Activated T-helper 1 cell treated with anti-CD3 and anti-CD28 coated beads, Interleukin-12 subunit alpha, Interleukin-12 subunit beta, Interleukin-2, Interleukin-4 antibody, amounts not matched to agents 30 ng/mL and 10 ng/mL and 1 ng/mL, durations not matched to agents 14 hours and 24 hours and 36 hours (primary cell): ENCODE data around the gene C17orf114.

Experiments used
- DNase-seq: peaks from one replicate; pipeline ENCODE4 v3.0.0; 2021; ENCODE audit warnings: low spot score
- H3K27ac Mint-ChIP-seq: one replicate; pipeline ENCODE4 v1.8.0; 2021; ENCODE audit warnings: mild to moderate bottlenecking, mixed read lengths
- H3K27me3 Mint-ChIP-seq: one replicate; pipeline ENCODE4 v1.8.0; 2022; ENCODE audit warnings: mild to moderate bottlenecking, moderate library complexity, mixed read lengths; ENCODE audit not compliant: insufficient read depth
- H3K36me3 Mint-ChIP-seq: one replicate; pipeline ENCODE4 v1.8.0; 2021; ENCODE audit warnings: low read depth, mixed read lengths
- H3K4me1 Mint-ChIP-seq: one replicate; pipeline ENCODE4 v1.8.0; 2021; ENCODE audit warnings: low read depth, mixed read lengths
- H3K4me3 Mint-ChIP-seq: one replicate; pipeline ENCODE4 v1.8.0; 2021; ENCODE audit warnings: mild to moderate bottlenecking, moderate library complexity, mixed read lengths
- H3K9me3 Mint-ChIP-seq: one replicate; pipeline ENCODE4 v1.8.0; 2021; ENCODE audit warnings: mixed read lengths
- intact Hi-C: fragments of 100-400 bp; cut with micrococcal nuclease; formaldehyde crosslinking; loops from one replicate; pipeline ENCODE4 v1.15.1; 2024

The C17orf114 gene

DNA sequence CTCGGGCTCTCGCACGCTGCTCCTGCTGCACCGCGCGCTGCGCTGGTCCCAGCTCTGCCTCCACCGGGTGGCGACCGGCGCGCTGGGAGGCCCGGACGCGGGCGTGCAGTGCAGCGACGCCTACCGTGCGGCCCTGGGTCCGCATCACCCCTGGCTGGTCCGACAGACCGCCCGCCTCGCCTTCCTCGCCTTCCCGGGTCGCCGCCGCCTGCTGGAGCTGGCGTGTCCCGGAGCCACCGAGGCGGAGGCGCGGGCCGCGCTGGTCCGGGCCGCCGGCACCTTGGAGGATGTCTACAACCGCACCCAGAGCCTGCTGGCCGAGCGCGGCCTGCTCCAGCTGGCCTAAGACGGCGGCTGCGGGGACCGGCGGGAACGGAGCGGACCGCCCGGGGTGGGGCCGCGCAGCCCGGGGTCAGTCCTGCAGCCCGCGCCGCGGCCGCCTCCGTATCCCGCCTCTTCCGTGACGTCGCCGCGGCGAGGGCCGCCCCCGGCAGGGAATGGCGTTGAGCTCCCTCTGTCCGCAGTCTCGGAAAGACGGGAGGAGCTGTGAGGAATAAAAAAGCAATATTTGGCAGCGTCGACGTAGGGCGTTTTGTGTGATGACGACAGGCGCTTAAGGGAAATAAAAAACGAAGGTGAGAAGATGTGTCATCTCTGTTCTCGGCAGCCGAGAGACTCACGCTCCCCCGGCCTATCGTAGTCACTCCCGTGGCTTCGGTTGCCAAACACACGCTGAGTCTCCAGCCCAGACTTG is 12.0 kb downstream of the C17orf114 start:
- intact Hi-C loops, result loop anchor here (1.0 to 5.0 kb wide), 8 partner anchors 16 to 159 kb away; partner anchors contain the start of genes ALOX15, ARRB2, C17orf107 and MED11
- Mint-ChIP-seq H3K9me3 (no peaks in the 10 kb centered on the region), H3K36me3 (peaks cover 4% of the 10 kb centered on the region), H3K4me1 (peaks cover 36% of the 10 kb centered on the region), H3K27me3 (peaks cover 45% of the 10 kb centered on the region), H3K4me3 (peak overlapping the region; percentile 85), H3K27ac (peak overlapping the region; percentile 96)
- DNase-seq, result peak; percentile 82

DNA sequence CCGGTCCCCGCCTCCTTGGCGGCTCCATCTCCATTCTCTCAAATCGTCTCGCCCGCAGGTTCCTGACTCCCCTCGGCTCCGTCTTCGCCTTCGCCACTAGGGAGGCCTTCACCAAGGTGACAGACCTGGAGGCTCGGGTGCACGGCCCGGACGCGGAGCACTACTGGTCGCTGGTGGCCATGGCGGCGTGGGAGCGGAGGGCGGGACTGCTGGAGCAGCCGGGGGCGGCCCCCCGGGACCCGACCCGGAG is 12.5 kb downstream of the C17orf114 start:
- Mint-ChIP-seq H3K27ac (peak overlapping the region; percentile 34), H3K4me1 (peaks cover 36% of the 10 kb centered on the region)

DNA sequence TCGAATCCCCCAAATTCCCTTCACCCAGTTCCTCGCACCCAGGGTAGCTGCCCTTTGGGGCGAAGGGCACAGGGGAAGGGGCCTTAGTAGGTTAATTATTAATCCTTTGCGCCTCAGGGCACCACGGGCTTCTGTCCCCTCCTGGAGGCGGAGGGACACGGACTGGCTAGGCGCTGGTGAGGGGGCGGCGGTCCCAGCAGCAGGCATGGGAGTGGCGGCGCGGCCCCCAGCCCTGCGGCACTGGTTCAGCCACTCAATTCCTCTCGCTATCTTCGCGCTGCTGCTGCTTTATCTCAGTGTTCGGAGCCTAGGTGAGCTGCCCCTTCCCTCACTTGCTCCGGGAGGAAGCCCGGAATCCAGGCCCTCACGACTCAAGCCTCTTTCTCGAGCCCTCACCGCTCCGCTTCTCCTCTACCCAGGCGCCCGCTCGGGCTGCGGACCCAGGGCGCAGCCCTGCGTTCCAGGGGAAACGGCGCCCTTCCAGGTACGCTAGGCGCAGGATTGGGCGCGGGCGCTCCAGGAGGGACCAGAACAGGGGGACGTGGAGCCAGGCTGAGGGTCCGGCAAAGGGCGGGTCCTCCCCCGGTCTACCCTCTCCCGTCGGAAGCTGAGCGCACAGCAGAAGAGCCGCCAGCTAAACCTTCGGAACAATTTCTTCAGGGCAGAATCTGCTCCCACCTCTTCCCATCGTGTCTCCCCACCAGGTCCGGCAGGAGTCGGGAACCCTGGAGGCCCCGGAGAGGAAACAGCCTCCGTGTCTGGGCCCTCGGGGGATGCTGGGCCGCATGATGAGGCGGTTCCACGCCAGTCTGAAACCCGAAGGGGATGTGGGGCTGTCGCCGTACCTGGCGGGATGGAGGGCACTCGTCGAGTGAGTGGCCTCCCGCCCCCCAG is 13.1 kb downstream of the C17orf114 start, which contains the start of gene GLTPD2:
TSS of gene GLTPD2 (plus strand) at position 158 of the 894 bp plus-strand sequence. CDS start at position 206, 48 bp downstream.
- no peaks in the 10 kb centered on the region for H3K9me3 Mint-ChIP-seq
- intact Hi-C loops, result loop anchor here (5.0 kb wide), 1 partner anchor 147 kb away; the partner anchor contains the start of gene ALOX15
- H3K4me1 Mint-ChIP-seq, result peaks cover 36% of the 10 kb centered on the region
- H3K36me3 Mint-ChIP-seq, result peaks cover 4% of the 10 kb centered on the region
- DNase-seq, result no peak
- peak within 1 kb of the TSS; percentile 48 for H3K27ac Mint-ChIP-seq
- H3K4me3 Mint-ChIP-seq, result peak within 1 kb of the TSS; percentile 73
- peaks cover 54% of the 10 kb centered on the region for H3K27me3 Mint-ChIP-seq

More for the DNA sequence above, 12.5 kb downstream of the C17orf114 start:
- DNase-seq, result no peak
- Mint-ChIP-seq H3K9me3 (no peaks in the 10 kb centered on the region), H3K4me3 (peak overlapping the region; percentile 73), H3K27me3 (peaks cover 48% of the 10 kb centered on the region), H3K36me3 (peaks cover 4% of the 10 kb centered on the region)
- intact Hi-C loops, result loop anchor here (5.0 kb wide), 1 partner anchor 147 kb away; the partner anchor contains the start of gene ALOX15

DNA sequence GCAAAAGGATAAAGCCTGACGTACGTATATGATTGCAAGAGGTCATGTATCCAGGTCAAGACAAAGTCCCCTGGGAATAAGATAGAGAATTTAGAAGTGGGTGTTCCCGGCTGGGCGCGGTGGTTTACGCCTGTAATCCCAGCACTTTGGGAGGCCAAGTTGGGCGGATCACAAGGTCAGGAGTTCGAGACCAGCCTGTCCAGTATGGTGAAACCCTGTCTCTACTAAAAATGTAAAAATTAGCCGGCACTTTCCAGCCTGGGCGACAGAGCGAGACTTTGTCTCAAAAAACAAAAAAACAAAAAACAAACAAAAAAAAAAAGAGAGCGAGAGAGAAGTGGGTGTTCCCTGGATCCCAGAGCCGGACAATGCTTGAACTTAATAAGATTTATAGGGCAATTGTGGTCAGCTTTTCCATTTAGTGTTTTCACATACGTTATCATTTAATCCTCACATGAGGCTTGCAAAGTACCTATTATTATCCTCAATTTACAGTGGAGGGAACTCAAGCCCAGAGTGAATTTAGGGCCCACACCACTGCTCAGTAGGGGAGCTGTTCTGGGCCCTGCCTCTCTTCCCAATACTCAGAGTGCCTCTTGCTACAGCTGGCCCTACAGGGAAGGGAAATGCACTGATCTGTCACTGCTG is 13.8 kb downstream of the C17orf114 start:
- peak overlapping the region; percentile 48 for H3K27ac Mint-ChIP-seq
- no peaks in the 10 kb centered on the region for H3K9me3 Mint-ChIP-seq
- H3K36me3 Mint-ChIP-seq, result peaks cover 4% of the 10 kb centered on the region
- H3K4me3 Mint-ChIP-seq, result peak overlapping the region; percentile 66
- peaks cover 36% of the 10 kb centered on the region for H3K4me1 Mint-ChIP-seq
- peaks cover 60% of the 10 kb centered on the region for H3K27me3 Mint-ChIP-seq
- DNase-seq, result no peak
- intact Hi-C loops, result loop anchor here (5.0 kb wide), 1 partner anchor 146 kb away; the partner anchor contains the start of gene ALOX15

DNA sequence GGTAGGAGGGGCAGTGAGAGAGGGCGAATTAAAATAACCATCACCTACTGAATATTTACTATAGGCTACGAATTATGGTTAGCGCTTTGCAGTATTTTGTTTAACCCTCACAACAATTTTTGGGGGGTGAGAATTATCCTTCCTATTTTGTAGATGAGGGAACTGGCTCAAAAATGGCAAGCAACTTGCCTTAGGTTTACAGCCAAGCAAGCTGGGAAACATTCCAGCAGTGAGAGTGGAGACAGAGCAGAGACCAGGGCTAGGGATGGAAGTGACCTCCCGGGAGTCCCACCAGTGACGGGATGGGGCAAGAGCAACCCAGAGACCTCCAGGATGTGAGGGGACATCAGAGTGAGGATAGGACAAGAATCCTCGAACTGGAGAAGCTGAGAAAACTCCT is 15.6 kb downstream of the C17orf114 start:
- Mint-ChIP-seq H3K4me3 (no peak overlapping the region), H3K36me3 (peaks cover 4% of the 10 kb centered on the region), H3K27me3 (peaks cover 58% of the 10 kb centered on the region), H3K4me1 (peaks cover 43% of the 10 kb centered on the region), H3K9me3 (no peaks in the 10 kb centered on the region), H3K27ac (no peak overlapping the region)
- intact Hi-C loops, result loop anchor here (2.0 to 5.0 kb wide), 2 partner anchors 102 to 144 kb away; partner anchors contain the start of gene ALOX15
- no peak for DNase-seq

DNA sequence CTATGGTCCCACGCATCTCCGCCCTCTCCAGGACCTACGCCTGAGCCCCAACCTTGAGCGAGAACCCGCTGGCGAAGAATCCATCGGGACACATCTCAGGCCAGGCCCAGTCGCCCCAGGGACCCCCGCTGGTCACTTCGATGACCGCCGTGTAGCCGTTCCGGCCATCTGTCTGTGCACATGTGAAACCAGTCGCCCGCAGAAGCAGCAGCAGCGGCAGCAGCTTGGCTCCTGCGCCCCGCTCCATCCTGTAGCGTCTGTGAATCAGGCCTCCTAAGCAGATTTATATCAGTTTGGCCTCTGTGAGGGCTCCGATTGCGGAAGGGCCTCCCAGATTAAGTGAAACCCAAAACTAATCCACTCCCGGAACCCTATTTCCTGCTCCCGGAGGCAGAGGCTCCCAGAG is 16.0 kb downstream of the C17orf114 start, which contains the start of gene VMO1:
TSS of gene VMO1 (minus strand) at position 259 of the 406 bp plus-strand sequence. CDS start at position 247, 12 bp downstream.
- DNase-seq, result no peak
- Mint-ChIP-seq H3K36me3 (peaks cover 4% of the 10 kb centered on the region), H3K4me3 (peak within 1 kb of the TSS; percentile 51), H3K27ac (no peak within 1 kb of the TSS), H3K27me3 (peaks cover 58% of the 10 kb centered on the region), H3K9me3 (no peaks in the 10 kb centered on the region), H3K4me1 (peaks cover 43% of the 10 kb centered on the region)
- intact Hi-C loops, result loop anchor here (2.0 to 5.0 kb wide), 2 partner anchors 103 to 144 kb away; partner anchors contain the start of gene ALOX15

DNA sequence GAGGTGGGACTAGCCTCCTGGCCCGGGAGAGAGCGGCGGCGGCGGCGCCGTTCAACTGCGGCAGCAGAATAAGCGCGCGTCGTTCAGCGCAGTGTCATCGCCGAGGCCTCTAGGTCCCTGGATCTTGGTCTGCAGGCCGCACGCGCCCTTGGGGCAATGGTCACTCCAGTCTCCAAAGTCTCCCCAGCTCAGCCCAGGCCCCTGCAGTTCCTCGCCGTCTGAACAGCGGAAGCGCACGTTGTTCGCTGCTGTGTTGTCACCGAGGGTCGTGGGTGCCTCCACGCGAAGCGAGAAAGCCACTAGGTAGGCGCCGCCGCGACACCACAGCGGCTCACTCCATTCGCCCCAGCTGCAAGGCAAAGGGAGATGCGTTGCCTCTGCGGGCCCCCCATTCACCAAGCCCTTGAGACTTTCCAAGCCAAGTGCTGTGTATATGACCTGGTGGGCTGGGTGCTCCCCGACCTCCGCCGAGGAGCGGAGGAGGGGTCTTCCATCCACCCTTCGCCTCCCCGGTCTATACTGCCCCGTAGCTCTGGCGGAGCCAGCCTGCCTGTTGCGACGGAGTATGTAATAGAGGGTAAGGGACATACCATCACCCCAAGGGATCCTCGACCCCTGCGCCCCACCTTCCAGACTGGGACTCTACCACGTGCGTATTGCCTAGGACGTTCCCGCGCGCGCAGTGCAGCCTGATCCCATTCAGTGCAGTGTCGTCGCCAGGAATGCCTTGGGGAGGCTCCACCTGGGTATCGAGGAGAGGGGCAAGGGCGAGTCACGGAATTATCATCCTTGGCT is 16.6 kb downstream of the C17orf114 start:
- Mint-ChIP-seq H3K27me3 (peaks cover 63% of the 10 kb centered on the region), H3K4me1 (peaks cover 39% of the 10 kb centered on the region), H3K36me3 (peaks cover 4% of the 10 kb centered on the region), H3K27ac (no peak overlapping the region), H3K9me3 (no peaks in the 10 kb centered on the region), H3K4me3 (peak overlapping the region; percentile 51)
- intact Hi-C loops, result loop anchor here (2.0 to 5.0 kb wide), 2 partner anchors 103 to 143 kb away; partner anchors contain the start of gene ALOX15
- DNase-seq, result no peak

DNA sequence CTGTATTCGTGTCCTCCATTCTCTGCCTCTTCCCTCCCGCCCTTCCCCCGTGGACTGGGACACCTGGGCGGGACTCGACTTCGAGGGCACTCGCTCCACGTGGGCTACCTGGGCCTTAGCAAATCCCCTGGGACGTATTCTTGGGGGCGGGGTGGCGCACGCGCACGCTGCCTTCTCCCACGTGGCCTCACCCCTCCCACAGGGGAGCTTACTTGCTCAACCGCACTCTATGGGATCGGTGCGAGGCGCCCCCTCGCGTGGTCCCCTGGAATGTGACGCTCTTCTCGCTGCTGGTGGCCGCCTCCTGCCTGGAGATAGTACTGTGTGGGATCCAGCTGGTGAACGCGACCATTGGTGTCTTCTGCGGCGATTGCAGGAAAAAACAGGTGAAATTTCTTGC is 19.5 kb downstream of the C17orf114 start:
- intact Hi-C loops, result no loop called here
- DNase-seq, result no peak
- Mint-ChIP-seq H3K9me3 (no peaks in the 10 kb centered on the region), H3K36me3 (no peaks in the 10 kb centered on the region), H3K4me1 (peaks cover 30% of the 10 kb centered on the region), H3K27me3 (peaks cover 60% of the 10 kb centered on the region), H3K4me3 (no peak overlapping the region), H3K27ac (no peak overlapping the region)

DNA sequence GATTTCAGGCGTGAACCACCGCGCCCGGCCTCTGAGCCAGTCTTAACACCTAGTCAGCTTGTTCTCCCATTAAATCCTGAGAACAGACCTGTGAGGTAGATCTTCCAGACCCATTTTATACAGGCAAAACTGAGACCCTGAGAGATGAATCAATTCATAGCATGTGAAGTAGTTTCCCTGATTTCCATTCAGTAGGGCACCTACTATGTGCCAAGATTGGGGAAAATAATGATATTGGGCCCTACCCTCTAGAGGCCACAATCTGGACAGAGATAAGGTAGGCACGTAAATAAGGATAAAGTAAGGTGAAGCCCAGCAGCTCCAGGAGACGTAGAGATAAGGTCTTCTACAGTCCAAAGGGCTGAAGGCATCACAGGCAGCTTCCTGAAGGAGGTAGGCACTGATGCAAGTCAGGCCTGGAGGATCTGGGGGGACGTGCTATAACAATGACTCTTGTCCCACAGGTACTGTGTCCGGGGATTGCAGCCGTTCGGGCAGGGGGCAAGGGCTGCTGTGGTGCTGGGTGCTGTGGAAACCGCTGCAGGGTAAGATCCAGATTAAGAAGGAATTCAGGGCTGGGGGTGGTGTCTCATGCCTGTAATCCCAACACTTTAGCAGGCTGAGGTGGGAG is 21.7 kb downstream of the C17orf114 start:
- H3K4me3 Mint-ChIP-seq, result no peak overlapping the region
- peaks cover 42% of the 10 kb centered on the region for H3K27me3 Mint-ChIP-seq
- no peak for DNase-seq
- intact Hi-C loops, result no loop called here
- peaks cover 9% of the 10 kb centered on the region for H3K4me1 Mint-ChIP-seq
- H3K9me3 Mint-ChIP-seq, result no peaks in the 10 kb centered on the region
- no peaks in the 10 kb centered on the region for H3K36me3 Mint-ChIP-seq
- H3K27ac Mint-ChIP-seq, result no peak overlapping the region

DNA sequence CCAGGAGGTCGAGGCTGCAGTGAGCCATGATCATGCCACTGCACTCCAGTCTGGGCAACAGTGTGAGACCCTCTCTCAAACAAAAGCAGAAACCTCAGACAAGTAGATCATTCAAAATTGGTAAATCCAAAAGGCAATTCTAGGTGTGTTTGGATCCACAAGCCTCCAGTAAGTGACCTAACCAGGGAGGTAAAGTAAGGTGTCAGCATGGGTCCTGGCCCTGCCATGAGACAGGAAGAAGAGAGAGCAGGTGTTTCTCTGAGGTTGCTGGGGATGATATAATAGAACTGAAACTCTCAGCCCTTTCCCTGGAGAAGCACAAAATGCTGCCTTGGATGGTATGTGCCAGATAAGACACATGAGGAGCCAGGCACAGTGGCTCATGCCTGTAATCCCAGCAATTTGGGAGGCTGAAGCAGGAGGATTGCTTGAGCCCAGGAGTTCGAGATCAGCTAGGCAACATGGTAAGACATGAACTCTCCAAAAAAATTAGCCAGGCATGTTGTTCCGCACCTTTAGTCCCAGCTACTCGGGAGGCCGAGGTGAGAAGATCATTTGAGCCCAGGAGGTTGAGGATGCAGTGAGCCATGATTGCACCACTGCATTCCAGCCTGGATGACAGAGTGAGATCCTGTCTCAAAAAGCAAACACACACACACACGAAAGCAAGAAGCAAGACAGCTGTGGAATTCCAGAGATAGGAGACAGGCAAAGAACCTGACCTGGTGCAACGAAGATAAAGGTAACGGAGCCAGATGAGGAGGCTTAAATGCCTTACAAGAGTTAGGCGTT is 24.0 kb downstream of the C17orf114 start:
- no peak for DNase-seq

DNA sequence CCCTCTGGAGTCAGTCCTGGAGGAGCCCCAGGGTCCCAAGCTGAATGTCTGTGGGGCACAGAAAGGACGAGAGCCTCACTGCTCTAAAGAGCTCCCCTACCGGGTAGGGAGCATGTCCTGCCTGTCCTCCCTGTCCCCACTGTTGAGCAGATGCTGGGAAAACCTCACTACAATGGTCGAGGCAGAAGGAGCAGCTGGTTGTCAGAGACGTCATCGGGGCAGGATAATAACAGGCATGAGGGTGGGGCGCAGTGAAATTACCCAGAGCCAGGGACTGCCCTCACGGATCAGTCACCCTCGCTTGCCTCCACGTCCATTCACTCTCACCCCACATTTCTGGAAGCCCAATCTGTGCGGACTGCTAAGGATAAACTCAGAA is 29.9 kb downstream of the C17orf114 start:
- no peaks in the 10 kb centered on the region for H3K9me3 Mint-ChIP-seq
- H3K4me3 Mint-ChIP-seq, result no peak overlapping the region
- no peaks in the 10 kb centered on the region for H3K36me3 Mint-ChIP-seq
- no peak overlapping the region for H3K27ac Mint-ChIP-seq
- intact Hi-C loops, result no loop called here
- H3K4me1 Mint-ChIP-seq, result peaks cover 13% of the 10 kb centered on the region
- DNase-seq, result no peak
- peaks cover 28% of the 10 kb centered on the region for H3K27me3 Mint-ChIP-seq

More for the DNA sequence above, 24.0 kb downstream of the C17orf114 start:
- H3K4me3 Mint-ChIP-seq, result no peak overlapping the region
- peaks cover 7% of the 10 kb centered on the region for H3K4me1 Mint-ChIP-seq
- H3K27me3 Mint-ChIP-seq, result peaks cover 33% of the 10 kb centered on the region
- H3K9me3 Mint-ChIP-seq, result no peaks in the 10 kb centered on the region
- H3K36me3 Mint-ChIP-seq, result no peaks in the 10 kb centered on the region
- intact Hi-C loops, result no loop called here
- no peak overlapping the region for H3K27ac Mint-ChIP-seq
